GM12801 (cell line): ENCODE measurements around the gene MECR.

Source experiments
- TF ChIP-seq, protein P1 (sequence below): IDR thresholded peaks from one replicate; pipeline ENCODE4 v1.5.1; 2011; ENCODE audit warnings: control low read depth; ENCODE audit not compliant: insufficient read length; ENCODE audit errors: extremely low read depth

MECR gene

GRCh38 chr1:29202053-29202452 is 28.7 kb downstream of the MECR start:
- TF ChIP-seq, protein P1, sequence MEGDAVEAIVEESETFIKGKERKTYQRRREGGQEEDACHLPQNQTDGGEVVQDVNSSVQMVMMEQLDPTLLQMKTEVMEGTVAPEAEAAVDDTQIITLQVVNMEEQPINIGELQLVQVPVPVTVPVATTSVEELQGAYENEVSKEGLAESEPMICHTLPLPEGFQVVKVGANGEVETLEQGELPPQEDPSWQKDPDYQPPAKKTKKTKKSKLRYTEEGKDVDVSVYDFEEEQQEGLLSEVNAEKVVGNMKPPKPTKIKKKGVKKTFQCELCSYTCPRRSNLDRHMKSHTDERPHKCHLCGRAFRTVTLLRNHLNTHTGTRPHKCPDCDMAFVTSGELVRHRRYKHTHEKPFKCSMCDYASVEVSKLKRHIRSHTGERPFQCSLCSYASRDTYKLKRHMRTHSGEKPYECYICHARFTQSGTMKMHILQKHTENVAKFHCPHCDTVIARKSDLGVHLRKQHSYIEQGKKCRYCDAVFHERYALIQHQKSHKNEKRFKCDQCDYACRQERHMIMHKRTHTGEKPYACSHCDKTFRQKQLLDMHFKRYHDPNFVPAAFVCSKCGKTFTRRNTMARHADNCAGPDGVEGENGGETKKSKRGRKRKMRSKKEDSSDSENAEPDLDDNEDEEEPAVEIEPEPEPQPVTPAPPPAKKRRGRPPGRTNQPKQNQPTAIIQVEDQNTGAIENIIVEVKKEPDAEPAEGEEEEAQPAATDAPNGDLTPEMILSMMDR: no peak

- TF ChIP-seq, protein P1: no peak
These were observed 29.1 kb downstream of the MECR start for GRCh38 chr1:29201595-29202051.

- TF ChIP-seq, protein P1: no peak
These were observed 29.7 kb downstream of the MECR start for GRCh38 chr1:29200906-29201594.

- TF ChIP-seq, protein P1: no peak
These were observed 32.7 kb downstream of the MECR start for GRCh38 chr1:29197993-29198392.

DNA sequence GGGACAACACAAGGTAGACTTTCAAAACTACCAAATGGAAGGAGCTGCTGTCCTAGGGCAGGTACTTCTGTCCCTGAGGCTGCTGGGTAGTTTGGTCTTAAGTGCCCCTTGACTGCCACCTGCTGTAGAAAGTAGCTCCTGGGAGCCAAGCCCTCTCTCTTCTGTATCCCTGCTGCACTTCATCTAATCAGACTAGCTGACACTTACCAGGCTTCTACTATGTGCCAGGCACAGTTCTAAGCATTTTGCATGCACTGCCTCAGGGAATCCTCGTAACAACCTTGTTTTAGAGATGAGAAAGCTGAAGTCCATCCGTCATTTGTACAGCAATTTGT is 33.2 kb downstream of the MECR start:
- TF ChIP-seq, protein P1: no peak

DNA sequence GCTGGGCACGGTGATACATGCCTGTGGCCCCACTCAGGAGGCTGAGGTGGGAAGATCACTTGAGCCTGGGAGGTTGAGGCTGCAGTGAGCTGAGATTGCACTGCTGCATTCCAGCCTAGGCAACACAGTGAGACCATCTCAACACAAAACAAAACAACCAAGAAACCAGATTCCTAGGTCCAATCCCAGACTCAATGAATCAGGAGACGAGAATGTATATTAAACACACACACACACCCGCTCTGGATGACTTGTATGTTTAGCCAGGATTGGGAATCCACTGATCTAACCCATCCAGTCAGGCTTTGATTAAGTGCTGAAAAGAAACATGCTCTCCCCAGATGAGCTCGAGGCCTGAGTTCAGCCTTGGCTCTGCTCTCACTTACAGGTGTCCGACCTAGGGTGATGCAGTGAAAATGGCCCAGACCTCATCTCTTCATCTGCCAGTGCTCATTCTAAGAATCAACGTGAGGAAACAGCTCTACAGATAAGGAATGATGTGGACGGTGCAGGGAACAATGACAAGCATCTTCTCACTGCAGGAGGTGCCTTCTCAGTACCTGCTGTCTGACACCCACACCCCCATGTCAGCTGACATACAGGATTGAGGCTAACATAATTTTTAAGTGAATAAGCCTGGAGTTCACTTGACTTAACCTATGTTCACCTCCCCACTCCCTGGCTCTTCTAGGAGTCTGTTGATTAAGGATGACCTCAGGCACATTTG is 33.7 kb downstream of the MECR start:
- TF ChIP-seq, protein P1: no peak

GRCh38 chr1:29195881-29196291 is 34.8 kb downstream of the MECR start:
- TF ChIP-seq, protein P1: no peak
